Esophagus mucosa (tissue), 1 donor: ENCODE data around the gene CCDC178. TPM values are rescaled to one million over a fixed set of nuclear protein-coding genes. Genes with fewer than 3 reads are reported as not detected.

Experiments used
- ATAC-seq: fragments of 200-7000 bp; cut with Tn5 transposase; one replicate; pipeline ENCODE4 v1.9.1; 2020
- total RNA-seq: library from RNA; stranded (reverse); gene quantifications from one replicate; pipeline ENCODE4 v1.2.4, GENCODE V29; 2023
- donor health status: DM: yes; HTN: yes; CAD: no.

Gene CCDC178
- total RNA-seq, 1 donor from 2014 or later, result 0.36 TPM

- ATAC-seq, result no peak
Measured at GRCh38 chr18:33115917-33116316, 324.6 kb downstream of the CCDC178 start.

- ATAC-seq, result no peak
Measured at GRCh38 chr18:33115476-33115875, 325.0 kb downstream of the CCDC178 start.

- no peak for ATAC-seq
Measured at GRCh38 chr18:33114749-33115148, 325.8 kb downstream of the CCDC178 start.

- ATAC-seq, result no peak
Measured at GRCh38 chr18:33113416-33113815, 327.1 kb downstream of the CCDC178 start.

GRCh38 chr18:33107511-33107910 is 333.0 kb downstream of the CCDC178 start:
- ATAC-seq, result no peak

- ATAC-seq, result no peak
Measured at GRCh38 chr18:33101316-33101715, 339.2 kb downstream of the CCDC178 start.

GRCh38 chr18:33099626-33100025 is 340.9 kb downstream of the CCDC178 start:
- no peak for ATAC-seq

- ATAC-seq, result no peak
Measured at GRCh38 chr18:33097126-33097525, 343.4 kb downstream of the CCDC178 start.

- no peak for ATAC-seq
Measured at GRCh38 chr18:33090461-33090860, 350.1 kb downstream of the CCDC178 start.

- no peak for ATAC-seq
Measured at GRCh38 chr18:33076601-33077000, 363.9 kb downstream of the CCDC178 start.

GRCh38 chr18:33074125-33074524 is 366.4 kb downstream of the CCDC178 start:
- ATAC-seq, result no peak

GRCh38 chr18:33062834-33063364 is 377.6 kb downstream of the CCDC178 start:
- no peak for ATAC-seq

- ATAC-seq, result no peak
Measured at GRCh38 chr18:33052886-33053285, 387.6 kb downstream of the CCDC178 start.

GRCh38 chr18:33051407-33051806 is 389.1 kb downstream of the CCDC178 start:
- ATAC-seq, result no peak

GRCh38 chr18:33040213-33040612 is 400.3 kb downstream of the CCDC178 start:
- ATAC-seq, result no peak

- ATAC-seq, result no peak
Measured at GRCh38 chr18:33034945-33035344, 405.6 kb downstream of the CCDC178 start.

GRCh38 chr18:33034212-33034611 is 406.3 kb downstream of the CCDC178 start:
- ATAC-seq, result no peak

GRCh38 chr18:33022370-33022769 is 418.2 kb downstream of the CCDC178 start:
- no peak for ATAC-seq

- no peak for ATAC-seq
Measured at GRCh38 chr18:33020877-33021276, 419.6 kb downstream of the CCDC178 start.

- ATAC-seq, result no peak
Measured at GRCh38 chr18:33014060-33014796, 426.3 kb downstream of the CCDC178 start.

GRCh38 chr18:33010149-33010548 is 430.4 kb downstream of the CCDC178 start:
- ATAC-seq, result no peak

GRCh38 chr18:32998921-32999320 is 441.6 kb downstream of the CCDC178 start:
- ATAC-seq, result no peak

GRCh38 chr18:32998285-32998684 is 442.2 kb downstream of the CCDC178 start:
- ATAC-seq, result no peak

- ATAC-seq, result no peak
Measured at GRCh38 chr18:32983721-32984120, 456.8 kb downstream of the CCDC178 start.

GRCh38 chr18:32980896-32981295 is 459.6 kb downstream of the CCDC178 start:
- no peak for ATAC-seq
